ENCODE results near the gene RPRML.

RPRML gene

DNA sequence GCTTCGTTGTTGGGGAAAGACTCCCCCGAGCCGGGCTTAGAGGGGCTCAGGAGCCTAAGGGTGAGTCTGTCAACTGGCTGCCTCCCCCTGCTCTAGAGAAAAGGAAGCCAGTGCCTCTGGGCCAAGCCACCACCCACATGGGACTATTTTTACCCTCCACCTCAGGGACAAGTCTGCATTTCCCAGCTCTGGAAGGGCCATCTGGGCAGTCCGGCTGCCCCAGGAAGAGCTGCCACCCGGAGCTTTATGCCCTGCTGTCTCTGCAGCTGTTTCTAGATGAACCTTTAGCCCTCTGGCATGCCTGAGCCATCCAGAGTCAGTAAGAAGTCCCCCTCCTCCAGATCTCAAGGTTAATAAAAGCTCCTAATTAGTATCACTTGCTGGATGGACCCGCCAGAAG, 5.3 kb upstream of the RPRML start:
- TF ChIP-seq, protein P1, sequence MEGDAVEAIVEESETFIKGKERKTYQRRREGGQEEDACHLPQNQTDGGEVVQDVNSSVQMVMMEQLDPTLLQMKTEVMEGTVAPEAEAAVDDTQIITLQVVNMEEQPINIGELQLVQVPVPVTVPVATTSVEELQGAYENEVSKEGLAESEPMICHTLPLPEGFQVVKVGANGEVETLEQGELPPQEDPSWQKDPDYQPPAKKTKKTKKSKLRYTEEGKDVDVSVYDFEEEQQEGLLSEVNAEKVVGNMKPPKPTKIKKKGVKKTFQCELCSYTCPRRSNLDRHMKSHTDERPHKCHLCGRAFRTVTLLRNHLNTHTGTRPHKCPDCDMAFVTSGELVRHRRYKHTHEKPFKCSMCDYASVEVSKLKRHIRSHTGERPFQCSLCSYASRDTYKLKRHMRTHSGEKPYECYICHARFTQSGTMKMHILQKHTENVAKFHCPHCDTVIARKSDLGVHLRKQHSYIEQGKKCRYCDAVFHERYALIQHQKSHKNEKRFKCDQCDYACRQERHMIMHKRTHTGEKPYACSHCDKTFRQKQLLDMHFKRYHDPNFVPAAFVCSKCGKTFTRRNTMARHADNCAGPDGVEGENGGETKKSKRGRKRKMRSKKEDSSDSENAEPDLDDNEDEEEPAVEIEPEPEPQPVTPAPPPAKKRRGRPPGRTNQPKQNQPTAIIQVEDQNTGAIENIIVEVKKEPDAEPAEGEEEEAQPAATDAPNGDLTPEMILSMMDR (conservative IDR thresholded peaks at IDR 0.05; ENCODE audit: low read depth), result no peak
- no peak for DNase-seq (ENCODE audit: low spot score)
- ChIA-PET POLR2A (ENCODE audit: low non-redundant PET) (no interaction called here), CTCF (interaction anchor here (1.0 kb wide), 1 partner anchor 14 kb away, joined by 3 read pairs; no protein-coding TSS in a partner anchor)
- no peak overlapping the region for H3K27ac ChIP-seq

DNA sequence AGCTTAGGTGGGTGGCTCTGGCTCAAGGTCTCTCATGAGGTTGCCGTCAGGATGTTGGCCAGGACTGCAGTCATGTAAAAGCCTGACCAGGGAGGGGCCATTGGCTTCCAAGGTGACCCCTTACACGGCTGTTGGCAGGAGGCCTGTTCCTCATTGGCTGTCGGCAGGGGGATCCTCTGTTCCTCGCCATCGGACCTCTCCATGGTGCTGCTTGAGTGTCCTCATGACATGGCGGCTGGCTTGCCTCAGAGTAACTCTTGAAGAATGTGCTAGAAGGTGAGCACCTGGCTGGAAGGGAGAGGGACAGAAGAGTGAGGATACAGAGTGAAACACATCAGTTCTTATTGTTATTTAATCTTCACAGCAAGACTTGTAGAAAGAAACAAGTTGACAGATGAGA, 4.7 kb upstream of the RPRML start:
- CTCF ChIA-PET, result interaction anchor here (1.0 kb wide), 1 partner anchor 14 kb away, joined by 3 read pairs; no protein-coding TSS in a partner anchor

DNA sequence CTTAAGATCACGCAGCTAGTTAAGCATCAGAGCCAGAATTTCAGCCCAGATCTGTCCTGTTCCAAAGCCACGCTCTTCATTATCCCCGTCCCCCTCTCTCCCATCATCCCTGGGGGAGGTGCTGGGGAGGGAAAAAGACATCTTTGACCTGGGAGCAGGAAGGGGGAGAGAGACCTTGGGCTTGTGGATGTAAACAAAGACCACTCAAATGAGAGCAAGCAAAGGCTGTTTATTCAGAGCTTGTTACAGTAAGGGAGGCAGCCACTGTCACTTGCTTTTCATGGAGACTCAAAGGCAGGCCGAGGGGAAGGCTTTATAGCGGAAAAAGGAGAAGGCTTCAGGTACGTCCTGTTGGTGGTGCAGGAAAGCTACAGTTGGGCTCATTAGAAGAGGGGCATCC, 3.5 kb upstream of the RPRML start:
- POLR2A ChIA-PET (ENCODE audit: low non-redundant PET), result no interaction called here
- CTCF ChIA-PET, result interaction anchor here (0.6 to 0.7 kb wide), 2 partner anchors 639 to 1151 kb away, joined by 4 to 7 read pairs; no protein-coding TSS in a partner anchor
- TF ChIP-seq, protein P1 (conservative IDR thresholded peaks at IDR 0.05; ENCODE audit: low read depth), result no peak
- H3K27ac ChIP-seq, result no peak overlapping the region
- DNase-seq (ENCODE audit: low spot score), result no peak

More for the DNA sequence above, 4.7 kb upstream of the RPRML start:
- POLR2A ChIA-PET (ENCODE audit: low non-redundant PET), result no interaction called here
- TF ChIP-seq, protein P1 (conservative IDR thresholded peaks at IDR 0.05; ENCODE audit: low read depth), result no peak
- no peak for DNase-seq (ENCODE audit: low spot score)
- no peak overlapping the region for H3K27ac ChIP-seq

DNA sequence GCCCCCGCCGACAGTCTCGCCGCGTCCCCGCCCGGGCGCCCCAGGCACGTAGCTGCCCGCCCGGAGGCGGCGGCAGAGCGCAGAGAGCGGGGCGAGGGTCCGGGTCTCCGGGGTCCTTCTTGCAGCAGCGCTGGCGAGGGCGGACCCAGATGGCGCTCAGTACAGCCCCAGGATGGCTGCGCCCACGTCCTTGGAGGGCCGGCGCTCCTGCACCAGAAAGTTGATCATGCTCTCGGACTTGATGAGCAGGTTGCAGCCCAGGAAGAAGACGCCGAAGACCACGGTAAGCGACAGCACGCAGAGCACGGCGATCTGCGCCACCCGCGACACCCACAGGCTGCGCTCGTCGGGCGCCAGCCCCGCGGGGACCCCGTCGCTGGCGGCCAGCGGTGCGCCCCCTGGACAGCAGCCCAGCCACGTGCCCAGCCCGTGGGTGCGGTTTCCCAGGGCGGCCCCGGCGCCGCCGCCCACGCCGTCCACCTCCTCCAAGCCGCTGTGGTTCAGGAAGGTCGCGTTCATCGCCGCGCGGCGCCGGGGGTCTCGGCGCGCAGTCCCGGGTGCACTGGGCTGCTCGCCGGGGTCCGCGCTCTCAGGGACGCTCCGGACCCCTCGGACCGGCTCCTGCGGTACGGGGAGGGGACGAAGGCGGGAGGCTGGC, 435 bp downstream of the RPRML start:
- POLR2A ChIA-PET (ENCODE audit: low non-redundant PET), result no interaction called here
- TF ChIP-seq, protein P1 (conservative IDR thresholded peaks at IDR 0.05; ENCODE audit: low read depth), result no peak
- no peak overlapping the region for H3K27ac ChIP-seq
- no peak for DNase-seq (ENCODE audit: low spot score)
- CTCF ChIA-PET, result no interaction called here

DNA sequence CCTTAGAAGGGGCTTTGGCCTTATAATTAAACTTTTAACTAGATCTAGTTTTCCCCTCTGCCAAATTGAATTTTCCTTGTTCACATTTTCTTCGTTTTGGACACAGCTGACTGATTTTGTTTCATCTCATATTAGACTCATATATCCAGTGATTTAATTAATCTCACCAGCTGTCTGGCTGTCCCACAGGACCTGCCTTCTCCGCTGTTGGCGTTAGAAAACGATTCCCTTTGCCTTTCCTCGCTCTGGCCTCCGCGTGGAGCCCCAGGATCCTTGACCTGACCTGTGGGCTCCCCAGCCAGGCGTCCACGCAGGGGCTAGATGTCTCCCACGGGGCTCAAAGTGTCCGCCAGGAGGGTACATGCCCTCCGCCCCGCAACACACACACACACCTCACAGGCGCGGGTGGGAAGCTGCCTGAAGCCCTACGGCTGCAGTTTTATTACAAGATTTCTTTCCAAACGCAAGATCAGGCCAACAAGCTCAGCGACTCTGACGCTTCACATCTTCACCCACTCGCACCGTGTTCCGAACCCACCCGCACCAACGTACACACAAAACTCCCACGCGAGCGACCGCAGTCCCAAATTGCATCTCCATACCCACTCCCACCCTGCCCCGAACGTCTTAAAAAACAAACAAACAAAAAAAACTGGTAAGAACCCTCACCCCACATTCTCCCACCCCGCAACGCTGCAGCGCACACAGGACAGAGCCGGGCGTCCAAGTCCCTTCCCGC, 1.1 kb downstream of the RPRML start:
- ChIA-PET CTCF (interaction anchor here (0.6 kb wide), 1 partner anchor 185 kb away, joined by 4 read pairs; no protein-coding TSS in a partner anchor), POLR2A (ENCODE audit: low non-redundant PET) (no interaction called here)
- DNase-seq (ENCODE audit: low spot score), result no peak
- no peak overlapping the region for H3K27ac ChIP-seq
- TF ChIP-seq, protein P1 (conservative IDR thresholded peaks at IDR 0.05; ENCODE audit: low read depth), result no peak

DNA sequence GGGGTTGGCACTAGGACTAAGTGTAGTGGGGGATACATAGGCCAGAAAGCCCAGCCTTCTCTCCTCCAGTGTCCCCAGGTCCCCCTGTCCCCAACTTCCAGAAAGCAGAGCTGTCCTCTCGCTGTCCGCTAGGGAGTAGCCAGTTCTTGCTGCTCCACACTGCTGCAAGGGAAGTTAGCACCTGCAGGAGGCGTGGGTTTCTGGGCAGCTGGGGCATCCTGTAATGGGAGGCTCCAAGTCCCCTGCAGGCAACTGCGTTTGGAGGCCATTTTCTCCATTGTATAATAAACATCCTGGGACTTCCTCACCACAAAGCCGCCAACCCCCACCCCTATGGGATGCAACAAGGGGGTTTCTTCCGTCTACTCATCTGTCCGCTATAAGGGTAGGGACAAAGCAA, 1.7 kb downstream of the RPRML start:
- H3K27ac ChIP-seq, result no peak overlapping the region
- CTCF ChIA-PET, result interaction anchor here (0.6 kb wide), 1 partner anchor 185 kb away, joined by 4 read pairs; no protein-coding TSS in a partner anchor
- POLR2A ChIA-PET (ENCODE audit: low non-redundant PET), result no interaction called here
- no peak for DNase-seq (ENCODE audit: low spot score)
- TF ChIP-seq, protein P1 (conservative IDR thresholded peaks at IDR 0.05; ENCODE audit: low read depth), result no peak
